Heart right ventricle (tissue), 16 donors: ENCODE data around the gene PHKA1. TPM values are rescaled to one million over a fixed set of nuclear protein-coding genes. Genes with fewer than 3 reads are reported as not detected.

Experiments
- ATAC-seq, 8 donors: fragments of 200-7000 bp; cut with Tn5 transposase; one replicate each; pipeline ENCODE4 v1.9.1; 2020; ENCODE audit warnings: mild to moderate bottlenecking in 8 of 8, moderate library complexity in 8 of 8, moderate number of reproducible peaks in 1 of 8
- DNase-seq, 2 donors: peaks; one replicate each; pipeline ENCODE4 v3.0.0-alpha.2; 2020
- H3K27ac ChIP-seq, 10 donors: fragments of 200-600 bp; sonication (generic) in 2 of 10; one replicate each; pipeline versions ENCODE4 v1.5.0 to v1.8.0; 2020 to 2022; ENCODE audit warnings: mild to moderate bottlenecking in 3 of 10
- H3K27me3 ChIP-seq, 7 donors: fragments of 200-600 bp; one replicate each; pipeline ENCODE4 v1.8.0; 2021 to 2022; ENCODE audit warnings: mild to moderate bottlenecking in 2 of 7
- H3K36me3 ChIP-seq, 9 donors: fragments of 200-600 bp; sonication (generic) in 1 of 9; one replicate each; pipeline versions ENCODE4 v1.5.0 to v1.8.0; 2020 to 2022; ENCODE audit warnings: mild to moderate bottlenecking in 2 of 9
- H3K4me1 ChIP-seq, 9 donors: fragments of 200-600 bp; sonication (generic) in 1 of 9; one replicate each; pipeline versions ENCODE4 v1.5.0 to v1.8.0; 2020 to 2022; ENCODE audit warnings: mild to moderate bottlenecking in 4 of 9
- H3K4me3 ChIP-seq, 10 donors: fragments of 200-600 bp; sonication (generic) in 2 of 10; one replicate each; pipeline versions ENCODE4 v1.5.0 to v1.8.0; 2020 to 2022; ENCODE audit warnings: mild to moderate bottlenecking in 7 of 10, moderate library complexity in 2 of 10
- H3K9me3 ChIP-seq, 11 donors: fragments of 200-600 bp in 10 of 11; sonication (generic) in 2 of 11; one replicate each; pipeline versions ENCODE4 v1.5.0 to v1.8.0; 2013 to 2022; ENCODE audit warnings: mild to moderate bottlenecking in 2 of 11, control low read depth in 1 of 11, moderate library complexity in 1 of 11
- CTCF ChIP-seq, 9 donors: fragments of 200-600 bp; sonication (generic) in 2 of 9; IDR thresholded peaks; one replicate each; pipeline versions ENCODE4 v1.5.0 to v1.8.0; 2021 to 2022; ENCODE audit warnings: antibody characterized with exemption in 9 of 9, mild to moderate bottlenecking in 5 of 9, moderate library complexity in 1 of 9
- WGBS, 2 donors: extraction: QIAGEN DNeasy Blood & Tissue Kit; methylation state at CpG; one replicate each; pipeline ENCODE4 v1.1.7; 2013; ENCODE audit warnings: inconsistent platforms in 1 of 2; 5-methylcytosine and 5-hydroxymethylcytosine counted together
- intact Hi-C, 10 donors: fragments of 100-400 bp; cut with DNase I; formaldehyde crosslinking; loops; one replicate each; pipeline versions ENCODE4 v1.11.1 to v1.14.2; 2022
- polyA plus RNA-seq, 2 donors: library from polyadenylated mRNA; stranded (reverse); fragments of 200-250 nt; gene quantifications; one replicate each; pipeline ENCODE4 v1.2.3, GENCODE V29; 2013
- total RNA-seq, 10 donors: library from RNA; stranded (reverse); fragmentation: NEBNext Ultra II Directional in 3 of 10; extraction: Animal tissue kit (Norgen Biotek cat#: 25700) in 3 of 10; gene quantifications; one replicate each; pipeline versions ENCODE4 v1.2.1 to v1.2.4, GENCODE V29; 2021 to 2023
- donor health status: Arrhythmogenic right ventricular cardiomyopathy.
- donor health status: ischemic (EF 13 %, LVEDD 7.1; RV severe dilation, severe dysfunction).
- donor health status: healthy with polysubstance abuse.
- donor health status: DM: no; HTN: yes; CAD: no.
- donor health status: DM: no; HTN: no; CAD: no.
- donor health status: ischemic (EF 25% LVEDD 6.9; RV normal size, moderate dysfunction).
- donor health status: ischemic (EF 25% LVEDD 5.7; RV mildly dilated, moderate dysfunction).
- donor health status: healthy.
- donor health status: DM: yes; HTN: yes; CAD: no.
- donor health status: Ischemic cardiomyopathy.
- donor health status: ischemic (EF 35%, LVEDD 5.7; RV mildly dilated, moderate dysfunction).
- donor health status: nonischemic (EF 11% LVEDD 7.7; RV severe dilation, severe dysfunction).
- donor health status: DM: yes; HTN: yes; CAD: no.
- donor health status: PGD.
- donor health status: ischemic (EF 29% LVEDD 5.4; RV normal size, mild dysfunction).
- donor health status: nonischemic (EF 23%, LVEDD 6.1; RV moderate dilation, normal function).

Gene PHKA1
- total and polyA plus RNA-seq, 12 donors = 2.6 to 26.2 (median 15.3) TPM

- no peak overlapping the region for H3K4me3 ChIP-seq
Measured at GRCh38 chrX:72539822-72540221, 174.3 kb downstream of the PHKA1 start.

GRCh38 chrX:72536542-72536941, 177.6 kb downstream of the PHKA1 start:
- H3K27ac ChIP-seq = peak overlapping the region in 5 of 10 donors; percentile 35 to 73 (median 58)
- ATAC-seq (peak; percentile 38 to 96 (median 88)), DNase-seq (peak in 1 of 2 donors; percentile 23)
- H3K4me1 ChIP-seq = peaks cover 0 to 32% (median 0%) of the 10 kb centered on the region in 9 donors
- WGBS, 2 donors = 76 to 91% methylated on average over 1 of the region's 1 CpG
- H3K36me3 ChIP-seq = no peaks in the 10 kb centered on the region
- TF ChIP-seq CTCF (IDR thresholded peaks at IDR 0.05) = no peak
- H3K4me3 ChIP-seq = no peak overlapping the region
- H3K9me3 ChIP-seq = no peaks in the 10 kb centered on the region
- H3K27me3 ChIP-seq = peaks cover 0 to 16% (median 0%) of the 10 kb centered on the region in 7 donors
- intact Hi-C loops = loop anchor here in 2 of 10 donors (5.0 kb wide), 2 partner anchors 229 to 234 kb away; partner anchors contain the start of gene CITED1 (in 1 of the 2)

More at GRCh38 chrX:72539822-72540221, 174.3 kb downstream of the PHKA1 start:
- Histone ChIP-seq H3K27me3 (peaks cover 0 to 16% (median 0%) of the 10 kb centered on the region in 7 donors), H3K36me3 (peaks cover 0 to 4% (median 0%) of the 10 kb centered on the region in 9 donors), H3K9me3 (no peaks in the 10 kb centered on the region), H3K27ac (peak overlapping the region in 2 of 10 donors; percentile 10 to 48), H3K4me1 (peaks cover 0 to 32% (median 0%) of the 10 kb centered on the region in 9 donors)
- DNase-seq (no peak), ATAC-seq (peak in 3 of 8 donors; percentile 31 to 59 (median 39))
- 50 to 70% methylated on average over 2 of the region's 2 CpGs for WGBS, 2 donors
- TF ChIP-seq CTCF (IDR thresholded peaks at IDR 0.05) = no peak
- intact Hi-C loops = loop anchor here in 7 of 10 donors (5.0 to 10.0 kb wide), 7 partner anchors 155 to 535 kb away; partner anchors contain the start of gene CITED1 (in 3 of the 7)

- H3K27me3 ChIP-seq = peaks cover 0 to 19% (median 0%) of the 10 kb centered on the region in 7 donors
- no peak for TF ChIP-seq CTCF (IDR thresholded peaks at IDR 0.05)
- ATAC-seq (no peak), DNase-seq (no peak)
- H3K4me3 ChIP-seq = no peak overlapping the region
- WGBS, 2 donors = 95 to 97% methylated on average over 3 of the region's 3 CpGs
- H3K4me1 ChIP-seq = peaks cover 0 to 20% (median 10%) of the 10 kb centered on the region in 9 donors
- no peaks in the 10 kb centered on the region for H3K36me3 ChIP-seq
- no peak overlapping the region for H3K27ac ChIP-seq
- intact Hi-C loops = no loop called here
- no peaks in the 10 kb centered on the region for H3K9me3 ChIP-seq
Measured at GRCh38 chrX:72532366-72532765, 181.7 kb downstream of the PHKA1 start.

Other genes starting within 250 kb of the PHKA1 start
- 10 to 100 TPM; 15.9 to 23.1 (median 19.5) TPM for gene HDAC8, start 141.5 kb downstream of the PHKA1 start, total RNA-seq
- gene HDAC8, start 141.5 kb downstream of the PHKA1 start, polyA plus RNA-seq = 10 to 100 TPM; 17.7 to 48.1 TPM
- gene DMRTC1B, start 62.6 kb upstream of the PHKA1 start, total RNA-seq = not detected
- gene DMRTC1B, start 62.6 kb upstream of the PHKA1 start, polyA plus RNA-seq = not detected
- gene FAM236B, start 68.4 kb upstream of the PHKA1 start, total RNA-seq = not detected
- not detected for gene FAM236B, start 68.4 kb upstream of the PHKA1 start, polyA plus RNA-seq
- gene FAM236D, start 93.9 kb upstream of the PHKA1 start, total RNA-seq = not detected
- not detected for gene FAM236D, start 93.9 kb upstream of the PHKA1 start, polyA plus RNA-seq
- gene FAM236C, start 198.3 kb upstream of the PHKA1 start, total RNA-seq = not detected
- gene FAM236C, start 198.3 kb upstream of the PHKA1 start, polyA plus RNA-seq = not detected
- gene FAM236A, start 223.9 kb upstream of the PHKA1 start, total RNA-seq = not detected
- gene FAM236A, start 223.9 kb upstream of the PHKA1 start, polyA plus RNA-seq = not detected
- not detected for gene DMRTC1, start 229.5 kb upstream of the PHKA1 start, total RNA-seq
- gene DMRTC1, start 229.5 kb upstream of the PHKA1 start, polyA plus RNA-seq = not detected